ENCODE results near the gene NDST3. TPM values are rescaled to one million over a fixed set of nuclear protein-coding genes. Genes with fewer than 3 reads are reported as not detected.

NDST3 gene
- total RNA-seq, 6 experiments from 2014 or later = not detected

GRCh38 chr4:118276580-118276979 lies 242.3 kb downstream of the NDST3 start:
- Mint-ChIP-seq H3K27ac (no peak overlapping the region), H3K4me1 (ENCODE audit: low read depth) (peaks cover 33% of the 10 kb centered on the region), H3K36me3 (ENCODE audit: low read depth) (peaks cover 28% of the 10 kb centered on the region), H3K9me3 (peaks cover 12% of the 10 kb centered on the region), H3K4me3 (no peak overlapping the region), H3K27me3 (ENCODE audit: insufficient read depth) (peaks cover 16% of the 10 kb centered on the region)
- TF ChIP-seq CTCF (IDR thresholded peaks at IDR 0.05) = no peak
- no peak for DNase-seq

- Mint-ChIP-seq H3K36me3 (ENCODE audit: low read depth) (peaks cover 33% of the 10 kb centered on the region), H3K4me3 (peak overlapping the region; percentile 87; the same call in 1 of the 2 replicates), H3K27me3 (ENCODE audit: insufficient read depth) (peaks cover 16% of the 10 kb centered on the region), H3K9me3 (peaks cover 12% of the 10 kb centered on the region), H3K27ac (no peak overlapping the region), H3K4me1 (ENCODE audit: low read depth) (peaks cover 40% of the 10 kb centered on the region)
- no peak for DNase-seq
- TF ChIP-seq CTCF (IDR thresholded peaks at IDR 0.05) = no peak
Observed at GRCh38 chr4:118277243-118277642, 243.0 kb downstream of the NDST3 start.

- H3K4me1 Mint-ChIP-seq (ENCODE audit: low read depth) = peaks cover 54% of the 10 kb centered on the region
- H3K4me3 Mint-ChIP-seq = peak overlapping the region; percentile 87
- DNase-seq = peak; percentile 89
- no peak for TF ChIP-seq CTCF (IDR thresholded peaks at IDR 0.05)
- peaks cover 19% of the 10 kb centered on the region for H3K27me3 Mint-ChIP-seq (ENCODE audit: insufficient read depth)
- peaks cover 12% of the 10 kb centered on the region for H3K9me3 Mint-ChIP-seq
- peaks cover 37% of the 10 kb centered on the region for H3K36me3 Mint-ChIP-seq (ENCODE audit: low read depth)
- peak overlapping the region; percentile 95 for H3K27ac Mint-ChIP-seq
Observed at GRCh38 chr4:118278473-118279274, 244.4 kb downstream of the NDST3 start.

- no peak for TF ChIP-seq CTCF (IDR thresholded peaks at IDR 0.05)
- DNase-seq = no peak
- H3K4me1 Mint-ChIP-seq (ENCODE audit: low read depth) = peaks cover 61% of the 10 kb centered on the region
- peak overlapping the region; percentile 87 for H3K4me3 Mint-ChIP-seq
- H3K36me3 Mint-ChIP-seq (ENCODE audit: low read depth) = peaks cover 40% of the 10 kb centered on the region
- peaks cover 12% of the 10 kb centered on the region for H3K9me3 Mint-ChIP-seq
- peaks cover 19% of the 10 kb centered on the region for H3K27me3 Mint-ChIP-seq (ENCODE audit: insufficient read depth)
- peak overlapping the region; percentile 95 for H3K27ac Mint-ChIP-seq
Observed at GRCh38 chr4:118279328-118279727, 245.0 kb downstream of the NDST3 start.

- H3K36me3 Mint-ChIP-seq (ENCODE audit: low read depth) = peaks cover 44% of the 10 kb centered on the region
- H3K4me3 Mint-ChIP-seq = peak overlapping the region; percentile 87
- DNase-seq = no peak
- peaks cover 19% of the 10 kb centered on the region for H3K27me3 Mint-ChIP-seq (ENCODE audit: insufficient read depth)
- H3K9me3 Mint-ChIP-seq = peaks cover 12% of the 10 kb centered on the region
- peak overlapping the region; percentile 95 for H3K27ac Mint-ChIP-seq
- peaks cover 66% of the 10 kb centered on the region for H3K4me1 Mint-ChIP-seq (ENCODE audit: low read depth)
- TF ChIP-seq CTCF (IDR thresholded peaks at IDR 0.05) = no peak
Observed at GRCh38 chr4:118279920-118280432, 245.7 kb downstream of the NDST3 start.

Measured in HFFc6 (cell line).